Esophagus muscularis mucosa (tissue), 4 donors: ENCODE data around the gene LRRC7. TPM values are rescaled to one million over a fixed set of nuclear protein-coding genes. Genes with fewer than 3 reads are reported as not detected.

Experiments
- DNase-seq: peaks from one replicate; pipeline ENCODE4 v3.0.0-alpha.2; 2017; ENCODE audit errors: extremely low spot score
- H3K27ac ChIP-seq, 4 donors: fragments of 200-600 bp; sonication (generic); replicated peaks in 1 of 4; 1 replicate in 3 of 4; 2 replicates in 1 of 4; pipeline ENCODE4 v1.5.1; 2016 to 2019; ENCODE audit warnings: mild to moderate bottlenecking in 1 of 4
- H3K27me3 ChIP-seq, 4 donors: fragments of 200-600 bp; sonication (generic); one replicate each; pipeline versions ENCODE4 v1.5.1 to v1.6.0; 2016 to 2019
- H3K36me3 ChIP-seq, 4 donors: fragments of 200-600 bp; sonication (generic); one replicate each; pipeline ENCODE4 v1.5.1; 2016 to 2019
- H3K4me1 ChIP-seq, 4 donors: fragments of 200-600 bp; sonication (generic); one replicate each; pipeline ENCODE4 v1.5.1; 2016 to 2019
- H3K4me3 ChIP-seq, 4 donors: fragments of 200-600 bp; sonication (generic); 1 replicate in 2 of 4; 2 replicates in 2 of 4; pipeline ENCODE4 v1.5.1; 2016 to 2019; ENCODE audit warnings: mild to moderate bottlenecking in 4 of 4, moderate library complexity in 1 of 4
- H3K9me3 ChIP-seq, 4 donors: fragments of 200-600 bp; sonication (generic); 1 replicate in 3 of 4; 2 replicates in 1 of 4; pipeline ENCODE4 v1.5.1; 2016 to 2019
- CTCF ChIP-seq, 3 experiments: fragments of 200-600 bp in 2 of 3; fragments of 450-650 bp in 1 of 3; sonication (generic) in 2 of 3; IDR thresholded peaks; one replicate each; pipeline ENCODE4 v1.5.1; 2017 to 2019; ENCODE audit warnings: antibody characterized with exemption in 3 of 3, mild to moderate bottlenecking in 2 of 3, moderate library complexity in 1 of 3
- EP300 ChIP-seq: sonication (generic); formaldehyde crosslinking; IDR thresholded peaks from one replicate; pipeline ENCODE4 v1.6.1; 2017; ENCODE audit warnings: antibody characterized with exemption
- POLR2A ChIP-seq: fragments of 450-650 bp; IDR thresholded peaks from one replicate; pipeline ENCODE4 v1.6.1; 2017; ENCODE audit warnings: antibody characterized with exemption, moderate library complexity, mild to moderate bottlenecking, low read depth
- POLR2AphosphoS5 ChIP-seq, 2 donors: sonication (generic); formaldehyde crosslinking; IDR thresholded peaks; one replicate each; pipeline ENCODE4 v1.6.1; 2017; ENCODE audit warnings: antibody characterized with exemption in 2 of 2
- WGBS: methylation state at CpG from one replicate; pipeline ENCODE4 v1.1.5; 2018; 5-methylcytosine and 5-hydroxymethylcytosine counted together
- intact Hi-C: fragments of 100-400 bp; cut with DNase I; formaldehyde crosslinking; loops from one replicate; pipeline ENCODE4 v1.15.1; 2023
- total RNA-seq, 4 donors: library from RNA; depleted of rRNA; stranded (reverse); fragments of >200 nt; gene quantifications; one replicate each; pipeline versions ENCODE4 v1.1.0 to v1.2.1, GENCODE V29; 2016

LRRC7 gene
- total RNA-seq, 4 donors from 2014 or later, result 0.26 to 2.5 (median 0.42) TPM

- WGBS, result 93% methylated on average over 2 of the region's 2 CpGs
- Histone ChIP-seq H3K27ac (no peak overlapping the region), H3K36me3 (no peaks in the 10 kb centered on the region), H3K4me3 (no peak overlapping the region), H3K9me3 (no peaks in the 10 kb centered on the region), H3K4me1 (no peaks in the 10 kb centered on the region), H3K27me3 (no peaks in the 10 kb centered on the region)
- no peak for DNase-seq
- intact Hi-C loops, result no loop called here
- TF ChIP-seq EP300 (no peak), POLR2AphosphoS5 (IDR thresholded peaks at IDR 0.05) (no peak), POLR2A (no peak), CTCF (IDR thresholded peaks at IDR 0.05) (no peak)
Observed at GRCh38 chr1:70079546-70079945, 511.8 kb downstream of the LRRC7 start.

GRCh38 chr1:70083519-70083918, 515.8 kb downstream of the LRRC7 start:
- Histone ChIP-seq H3K4me3 (no peak overlapping the region), H3K27ac (no peak overlapping the region), H3K4me1 (no peaks in the 10 kb centered on the region), H3K36me3 (no peaks in the 10 kb centered on the region), H3K27me3 (no peaks in the 10 kb centered on the region), H3K9me3 (no peaks in the 10 kb centered on the region)
- DNase-seq, result no peak
- 67% methylated on average over 3 of the region's 3 CpGs for WGBS
- intact Hi-C loops, result no loop called here
- TF ChIP-seq EP300 (no peak), POLR2A (no peak), CTCF (IDR thresholded peaks at IDR 0.05) (no peak), POLR2AphosphoS5 (IDR thresholded peaks at IDR 0.05) (no peak)

GRCh38 chr1:70084314-70084915, 516.7 kb downstream of the LRRC7 start:
- Histone ChIP-seq H3K27me3 (no peaks in the 10 kb centered on the region), H3K4me3 (no peak overlapping the region), H3K4me1 (no peaks in the 10 kb centered on the region), H3K36me3 (no peaks in the 10 kb centered on the region), H3K9me3 (no peaks in the 10 kb centered on the region), H3K27ac (no peak overlapping the region)
- intact Hi-C loops, result no loop called here
- 60% methylated on average over 1 of the region's 1 CpG for WGBS
- TF ChIP-seq POLR2AphosphoS5 (IDR thresholded peaks at IDR 0.05), result no peak
- no peak for TF ChIP-seq CTCF (IDR thresholded peaks at IDR 0.05)
- TF ChIP-seq EP300, result no peak
- TF ChIP-seq POLR2A, result no peak
- no peak for DNase-seq

- intact Hi-C loops, result no loop called here
- Histone ChIP-seq H3K4me1 (no peaks in the 10 kb centered on the region), H3K9me3 (no peaks in the 10 kb centered on the region), H3K27me3 (no peaks in the 10 kb centered on the region), H3K27ac (no peak overlapping the region), H3K36me3 (no peaks in the 10 kb centered on the region), H3K4me3 (no peak overlapping the region)
- TF ChIP-seq POLR2A (no peak), EP300 (no peak), POLR2AphosphoS5 (IDR thresholded peaks at IDR 0.05) (no peak), CTCF (IDR thresholded peaks at IDR 0.05) (no peak)
- DNase-seq, result no peak
Observed at GRCh38 chr1:70085521-70085920, 517.8 kb downstream of the LRRC7 start.

DNA sequence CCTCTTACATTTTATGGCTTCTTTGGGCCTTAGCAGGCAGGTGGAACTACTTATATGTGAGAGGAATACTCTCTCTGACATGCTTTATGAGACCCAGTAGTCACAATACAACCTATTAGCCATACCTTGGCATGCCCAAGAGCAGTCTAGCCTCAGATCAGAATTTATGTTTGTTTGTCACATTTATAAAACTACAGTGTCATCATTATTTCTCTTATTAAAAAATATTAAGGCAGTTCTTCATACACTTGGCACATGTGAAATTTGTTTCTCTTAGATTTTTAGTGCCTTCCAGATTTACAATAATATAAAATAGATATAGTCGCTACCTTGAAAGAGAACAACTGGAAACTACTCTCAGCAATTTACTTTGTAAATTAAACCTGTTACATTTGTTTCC, 519.2 kb downstream of the LRRC7 start:
- intact Hi-C loops, result no loop called here
- H3K27me3 ChIP-seq, result no peaks in the 10 kb centered on the region
- TF ChIP-seq POLR2A, result no peak
- TF ChIP-seq EP300, result no peak
- no peak for TF ChIP-seq CTCF (IDR thresholded peaks at IDR 0.05)
- no peak overlapping the region for H3K4me3 ChIP-seq
- no peaks in the 10 kb centered on the region for H3K36me3 ChIP-seq
- DNase-seq, result no peak
- WGBS, result 90% methylated on average over 1 of the region's 1 CpG
- H3K9me3 ChIP-seq, result no peaks in the 10 kb centered on the region
- no peaks in the 10 kb centered on the region for H3K4me1 ChIP-seq
- H3K27ac ChIP-seq, result no peak overlapping the region
